Bone marrow (tissue), 2 donors: ENCODE data around the gene KIF13A.
"Not testable (repeated sequence)": the region's sequence is repeated elsewhere in the genome, so short reads cannot be mapped to it uniquely, and the experiment has no call there.

ENCODE experiments used
- DNase-seq, 2 donors: peaks; one replicate each; lab custom pipeline; 2025; lab: John Stamatoyannopoulos, UW

The KIF13A gene

GRCh38 chr6:17998442-17998841 is 11.0 kb upstream of the KIF13A start:
- DNase-seq = no peak

- no peak for DNase-seq
Measured at GRCh38 chr6:17998003-17998402, 10.6 kb upstream of the KIF13A start.

GRCh38 chr6:17995414-17995813 is 8.0 kb upstream of the KIF13A start:
- DNase-seq = no peak

GRCh38 chr6:17994019-17994418 is 6.6 kb upstream of the KIF13A start:
- DNase-seq = no peak

- no peak for DNase-seq
Measured at GRCh38 chr6:17988422-17988944, 1.0 kb upstream of the KIF13A start.

GRCh38 chr6:17987697-17988421 is 424 bp upstream of the KIF13A start:
- peak; percentile 53 to 78 for DNase-seq

GRCh38 chr6:17986656-17987446 is 584 bp downstream of the KIF13A start:
- peak; percentile 43 to 52 for DNase-seq

- DNase-seq = no peak
Measured at GRCh38 chr6:17985934-17986655, 1.3 kb downstream of the KIF13A start.

GRCh38 chr6:17984812-17985670 is 2.4 kb downstream of the KIF13A start:
- no peak for DNase-seq

- DNase-seq = no peak
Measured at GRCh38 chr6:17984399-17984798, 3.0 kb downstream of the KIF13A start.

GRCh38 chr6:17983730-17984129 is 3.7 kb downstream of the KIF13A start:
- no peak for DNase-seq

- no peak for DNase-seq
Measured at GRCh38 chr6:17980329-17980728, 7.1 kb downstream of the KIF13A start.

GRCh38 chr6:17979479-17979878 is 8.0 kb downstream of the KIF13A start:
- no peak for DNase-seq

- DNase-seq = not testable (repeated sequence)
Measured at GRCh38 chr6:17976258-17976657, 11.2 kb downstream of the KIF13A start.

- no peak for DNase-seq
Measured at GRCh38 chr6:17974570-17975368, 12.7 kb downstream of the KIF13A start.

- no peak for DNase-seq
Measured at GRCh38 chr6:17972978-17973622, 14.3 kb downstream of the KIF13A start.

- DNase-seq = no peak
Measured at GRCh38 chr6:17972074-17972952, 15.1 kb downstream of the KIF13A start.

- DNase-seq = no peak
Measured at GRCh38 chr6:17971128-17972073, 16.0 kb downstream of the KIF13A start.
